GM18870 (cell line): ENCODE measurements around the gene CHD2.
A peak's percentile ranks its signal among the peaks of the same experiment; 100 is the strongest.

Source experiments
- ATAC-seq: cut with Tn5 transposase; IDR thresholded peaks from one replicate; pipeline ENCODE4 v1.9.1; 2021; ENCODE audit warnings: moderate library complexity; ENCODE audit not compliant: unreplicated experiment

Gene CHD2

GRCh38 chr15:92884436-92885223 lies 15.5 kb upstream of the CHD2 start:
- ATAC-seq, result no peak

- no peak for ATAC-seq
These were observed 14.7 kb upstream of the CHD2 start for GRCh38 chr15:92885224-92886041.

GRCh38 chr15:92886042-92886537 lies 14.0 kb upstream of the CHD2 start:
- no peak for ATAC-seq

GRCh38 chr15:92886815-92887214 lies 13.3 kb upstream of the CHD2 start:
- no peak for ATAC-seq

GRCh38 chr15:92887869-92888268 lies 12.3 kb upstream of the CHD2 start:
- ATAC-seq, result no peak

- ATAC-seq, result no peak
These were observed 10.6 kb upstream of the CHD2 start for GRCh38 chr15:92889390-92890107.

GRCh38 chr15:92891533-92892200 lies 8.5 kb upstream of the CHD2 start:
- no peak for ATAC-seq

GRCh38 chr15:92892201-92892555 lies 7.9 kb upstream of the CHD2 start:
- ATAC-seq, result no peak

GRCh38 chr15:92893200-92893599 lies 6.9 kb upstream of the CHD2 start:
- ATAC-seq, result no peak

GRCh38 chr15:92896561-92896960 lies 3.6 kb upstream of the CHD2 start:
- no peak for ATAC-seq

- ATAC-seq, result no peak
These were observed 2.5 kb upstream of the CHD2 start for GRCh38 chr15:92897620-92898019.

GRCh38 chr15:92898988-92899582 lies 1.0 kb upstream of the CHD2 start:
- ATAC-seq, result no peak

- ATAC-seq, result no peak
These were observed 550 bp upstream of the CHD2 start for GRCh38 chr15:92899601-92899947.

GRCh38 chr15:92900731-92901071 lies 577 bp downstream of the CHD2 start:
- ATAC-seq, result no peak

GRCh38 chr15:92901072-92901761 lies 1.1 kb downstream of the CHD2 start:
- ATAC-seq, result no peak

GRCh38 chr15:92901995-92902394 lies 1.9 kb downstream of the CHD2 start:
- ATAC-seq, result no peak

- ATAC-seq, result no peak
These were observed 2.8 kb downstream of the CHD2 start for GRCh38 chr15:92902737-92903593.

GRCh38 chr15:92903631-92903965 lies 3.5 kb downstream of the CHD2 start:
- no peak for ATAC-seq

GRCh38 chr15:92903966-92904721 lies 4.0 kb downstream of the CHD2 start:
- peak; percentile 56 for ATAC-seq
